ENCODE results near the gene ABHD12B. TPM values are rescaled to one million over a fixed set of nuclear protein-coding genes. Genes with fewer than 3 reads are reported as not detected.
"Not testable (repeated sequence)": the region's sequence is repeated elsewhere in the genome, so short reads cannot be mapped to it uniquely, and the experiment has no call there.

The ABHD12B gene
- total RNA-seq, 1 experiment from 2014 or later: 0.37 TPM

DNA sequence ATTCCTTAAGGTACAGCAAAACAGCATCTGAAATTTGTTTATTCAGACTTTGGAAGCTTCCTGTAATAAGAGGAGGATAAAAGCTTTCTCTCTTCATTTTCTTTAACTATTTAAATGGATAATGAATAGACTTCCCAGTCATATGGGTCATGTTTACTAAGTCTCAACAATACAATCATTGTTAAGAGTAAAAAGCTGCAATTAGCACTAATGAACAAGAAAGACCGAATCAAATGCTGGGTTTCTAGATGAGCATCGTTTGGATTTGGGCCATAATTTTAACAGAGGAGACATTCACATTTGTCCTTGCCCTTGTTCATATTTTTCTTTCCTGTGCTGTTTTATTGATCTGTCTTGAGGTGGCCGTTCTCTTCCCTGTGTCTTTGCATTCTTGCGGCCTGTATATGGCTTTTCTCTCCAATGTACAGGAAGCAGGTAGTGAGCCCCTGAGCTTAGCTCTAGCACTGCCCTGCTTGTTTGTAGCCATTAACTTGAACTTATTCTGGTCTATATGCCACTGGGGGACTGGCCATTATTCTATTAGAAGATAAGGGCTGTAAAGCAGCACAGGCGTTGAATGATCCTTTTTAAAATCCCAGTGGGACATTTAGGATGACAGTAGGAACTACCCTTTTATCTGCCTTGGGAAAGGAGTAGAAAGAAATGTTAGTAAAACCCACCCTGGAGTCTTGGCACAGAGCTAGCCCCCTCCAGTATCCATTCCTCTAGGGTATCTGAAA lies 34.6 kb downstream of the ABHD12B start:
- CTCF ChIA-PET: no interaction called here
- TF ChIP-seq, protein P1, sequence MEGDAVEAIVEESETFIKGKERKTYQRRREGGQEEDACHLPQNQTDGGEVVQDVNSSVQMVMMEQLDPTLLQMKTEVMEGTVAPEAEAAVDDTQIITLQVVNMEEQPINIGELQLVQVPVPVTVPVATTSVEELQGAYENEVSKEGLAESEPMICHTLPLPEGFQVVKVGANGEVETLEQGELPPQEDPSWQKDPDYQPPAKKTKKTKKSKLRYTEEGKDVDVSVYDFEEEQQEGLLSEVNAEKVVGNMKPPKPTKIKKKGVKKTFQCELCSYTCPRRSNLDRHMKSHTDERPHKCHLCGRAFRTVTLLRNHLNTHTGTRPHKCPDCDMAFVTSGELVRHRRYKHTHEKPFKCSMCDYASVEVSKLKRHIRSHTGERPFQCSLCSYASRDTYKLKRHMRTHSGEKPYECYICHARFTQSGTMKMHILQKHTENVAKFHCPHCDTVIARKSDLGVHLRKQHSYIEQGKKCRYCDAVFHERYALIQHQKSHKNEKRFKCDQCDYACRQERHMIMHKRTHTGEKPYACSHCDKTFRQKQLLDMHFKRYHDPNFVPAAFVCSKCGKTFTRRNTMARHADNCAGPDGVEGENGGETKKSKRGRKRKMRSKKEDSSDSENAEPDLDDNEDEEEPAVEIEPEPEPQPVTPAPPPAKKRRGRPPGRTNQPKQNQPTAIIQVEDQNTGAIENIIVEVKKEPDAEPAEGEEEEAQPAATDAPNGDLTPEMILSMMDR (conservative IDR thresholded peaks at IDR 0.05; ENCODE audit: low read depth, low read length): no peak
- TF ChIP-seq EZH2 (IDR thresholded peaks at IDR 0.05; ENCODE audit: borderline replicate concordance, low read depth, low read length, poor library complexity, severe bottlenecking): no peak
- BruUV-seq (replicated peaks): no TSS peak
- intact Hi-C loops (cut with micrococcal nuclease; ENCODE audit: unreplicated experiment): no loop called here
- Histone ChIP-seq H3K36me3 (ENCODE audit: insufficient read depth, low read length, poor library complexity, severe bottlenecking) (no peaks in the 10 kb centered on the region), H3K4me1 (ENCODE audit: insufficient read depth, low read length, poor library complexity, severe bottlenecking) (no peaks in the 10 kb centered on the region), H3K9me3 (ENCODE audit: low read depth, low read length, poor library complexity, severe bottlenecking) (no peaks in the 10 kb centered on the region), H3K27me3 (replicated peaks; ENCODE audit: insufficient read depth, low read depth, low read length, poor library complexity) (no peaks in the 10 kb centered on the region), H3K4me3 (ENCODE audit: low read depth, low read length, poor library complexity, severe bottlenecking) (no peak overlapping the region), H3K27ac (ENCODE audit: low read depth, low read length, poor library complexity, severe bottlenecking) (no peak overlapping the region)
- POLR2A ChIA-PET (ENCODE audit: low non-redundant PET): no interaction called here
- DNase-seq (ENCODE audit: low spot score): peak; percentile 4

DNA sequence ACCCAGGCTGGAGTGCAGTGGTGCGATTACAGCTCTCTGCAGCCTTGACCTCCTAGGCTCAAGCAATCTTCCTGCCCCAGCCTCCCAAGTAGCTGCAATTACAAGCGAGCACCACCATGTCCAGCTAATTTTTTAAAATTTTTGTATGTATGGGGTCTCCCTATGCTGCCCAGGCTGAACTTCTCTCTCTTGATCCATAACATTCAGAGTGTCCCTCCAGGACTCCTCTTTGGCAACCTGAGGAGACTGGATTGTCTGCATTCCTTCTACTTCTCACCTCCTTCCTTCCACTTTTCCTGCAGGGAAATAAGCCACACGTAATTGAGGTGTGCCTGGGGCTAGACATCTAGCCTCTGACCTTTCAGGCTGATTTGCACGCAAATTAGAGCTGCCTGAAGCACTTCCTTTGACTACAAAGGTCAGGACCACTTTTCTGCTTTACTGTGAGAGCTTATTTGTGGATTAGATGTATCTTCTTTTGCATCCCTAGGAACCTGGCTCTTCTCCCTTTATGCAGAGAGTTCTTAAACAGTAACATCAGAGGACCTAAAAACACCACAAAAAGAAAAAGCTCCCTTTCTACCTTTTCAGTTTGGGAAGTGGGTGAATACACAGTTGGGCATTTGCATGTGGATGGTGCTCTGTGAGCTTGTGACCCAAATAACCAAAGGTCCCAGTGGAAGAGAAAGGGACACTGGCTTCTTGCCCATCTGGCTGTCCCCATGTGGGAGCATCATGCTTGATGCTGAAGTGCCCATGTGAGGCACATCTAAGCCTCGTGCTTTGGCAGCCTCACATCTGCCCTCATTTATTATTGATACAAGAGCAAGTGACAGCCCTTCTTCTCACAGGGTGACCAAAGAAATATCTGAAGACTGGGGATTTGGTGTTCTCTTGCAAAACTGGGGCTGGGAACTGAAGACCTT lies 38.9 kb downstream of the ABHD12B start:
- intact Hi-C loops (cut with micrococcal nuclease; ENCODE audit: unreplicated experiment): no loop called here
- no TSS peak for BruUV-seq (replicated peaks)

DNA sequence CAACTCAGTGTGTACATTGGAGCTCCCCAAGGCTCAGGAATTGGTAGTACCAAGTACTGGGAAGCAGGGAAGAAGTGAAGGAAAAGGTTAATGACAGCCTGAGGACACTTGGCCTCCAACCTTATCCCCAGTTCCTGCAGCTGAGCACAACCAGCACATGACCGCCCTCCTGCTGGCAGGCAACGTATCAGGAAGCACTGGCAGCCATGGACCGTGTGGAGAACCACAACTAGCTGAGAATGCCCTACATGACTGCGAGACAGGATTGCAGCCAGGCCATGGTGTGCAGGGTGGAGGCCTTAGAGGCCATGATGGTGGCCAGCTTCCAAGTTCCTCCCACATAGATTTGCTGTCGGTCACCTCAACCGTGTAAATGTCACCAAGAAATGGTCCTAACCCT lies 45.6 kb downstream of the ABHD12B start:
- CTCF ChIA-PET: no interaction called here
- Histone ChIP-seq H3K27ac (ENCODE audit: low read depth, low read length, poor library complexity, severe bottlenecking) (no peak overlapping the region), H3K9me3 (ENCODE audit: low read depth, low read length, poor library complexity, severe bottlenecking) (no peaks in the 10 kb centered on the region), H3K36me3 (ENCODE audit: insufficient read depth, low read length, poor library complexity, severe bottlenecking) (no peaks in the 10 kb centered on the region), H3K4me3 (ENCODE audit: low read depth, low read length, poor library complexity, severe bottlenecking) (no peak overlapping the region), H3K4me1 (ENCODE audit: insufficient read depth, low read length, poor library complexity, severe bottlenecking) (no peaks in the 10 kb centered on the region), H3K27me3 (replicated peaks; ENCODE audit: insufficient read depth, low read depth, low read length, poor library complexity) (no peaks in the 10 kb centered on the region)
- no peak for TF ChIP-seq EZH2 (IDR thresholded peaks at IDR 0.05; ENCODE audit: borderline replicate concordance, low read depth, low read length, poor library complexity, severe bottlenecking)
- TF ChIP-seq, protein P1 (conservative IDR thresholded peaks at IDR 0.05; ENCODE audit: low read depth, low read length): no peak
- intact Hi-C loops (cut with micrococcal nuclease; ENCODE audit: unreplicated experiment): no loop called here
- no TSS peak for BruUV-seq (replicated peaks)
- no peak for DNase-seq (ENCODE audit: low spot score)
- POLR2A ChIA-PET (ENCODE audit: low non-redundant PET): no interaction called here

More for the DNA sequence above, 38.9 kb downstream of the ABHD12B start:
- no peak overlapping the region for H3K4me3 ChIP-seq (ENCODE audit: low read depth, low read length, poor library complexity, severe bottlenecking)
- TF ChIP-seq, protein P1 (conservative IDR thresholded peaks at IDR 0.05; ENCODE audit: low read depth, low read length): no peak
- TF ChIP-seq EZH2 (IDR thresholded peaks at IDR 0.05; ENCODE audit: borderline replicate concordance, low read depth, low read length, poor library complexity, severe bottlenecking): no peak
- no peaks in the 10 kb centered on the region for H3K36me3 ChIP-seq (ENCODE audit: insufficient read depth, low read length, poor library complexity, severe bottlenecking)
- no peak for DNase-seq (ENCODE audit: low spot score)
- H3K27me3 ChIP-seq (replicated peaks; ENCODE audit: insufficient read depth, low read depth, low read length, poor library complexity): no peaks in the 10 kb centered on the region
- H3K4me1 ChIP-seq (ENCODE audit: insufficient read depth, low read length, poor library complexity, severe bottlenecking): no peaks in the 10 kb centered on the region
- CTCF ChIA-PET: no interaction called here
- H3K27ac ChIP-seq (ENCODE audit: low read depth, low read length, poor library complexity, severe bottlenecking): no peak overlapping the region
- POLR2A ChIA-PET (ENCODE audit: low non-redundant PET): no interaction called here
- H3K9me3 ChIP-seq (ENCODE audit: low read depth, low read length, poor library complexity, severe bottlenecking): no peaks in the 10 kb centered on the region

DNA sequence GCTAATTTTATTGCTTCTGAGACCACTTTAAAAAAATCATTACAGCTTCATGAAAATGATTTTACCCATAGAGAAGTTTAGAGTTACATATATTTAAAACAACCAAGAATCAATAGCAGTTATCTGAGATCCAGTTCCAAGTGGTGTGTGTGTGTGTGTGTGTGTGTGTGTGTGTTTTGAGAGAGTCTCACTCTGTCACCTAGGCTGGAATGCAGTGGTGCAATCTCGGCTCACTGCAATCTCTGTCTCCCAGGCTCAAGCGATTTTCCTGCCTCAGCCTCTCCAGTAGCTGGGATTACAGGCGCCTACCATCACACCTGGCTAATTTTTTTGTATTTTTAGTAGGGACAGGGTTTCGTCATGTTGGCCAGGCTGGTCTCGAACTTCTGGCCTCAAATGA lies 47.7 kb downstream of the ABHD12B start:
- DNase-seq (ENCODE audit: low spot score); H3K4me3 ChIP-seq (ENCODE audit: low read depth, low read length, poor library complexity, severe bottlenecking); H3K9me3 ChIP-seq (ENCODE audit: low read depth, low read length, poor library complexity, severe bottlenecking); H3K4me1 ChIP-seq (ENCODE audit: insufficient read depth, low read length, poor library complexity, severe bottlenecking); BruUV-seq (replicated peaks); H3K27me3 ChIP-seq (replicated peaks; ENCODE audit: insufficient read depth, low read depth, low read length, poor library complexity); POLR2A ChIA-PET (ENCODE audit: low non-redundant PET); H3K36me3 ChIP-seq (ENCODE audit: insufficient read depth, low read length, poor library complexity, severe bottlenecking); intact Hi-C loops (cut with micrococcal nuclease; ENCODE audit: unreplicated experiment); H3K27ac ChIP-seq (ENCODE audit: low read depth, low read length, poor library complexity, severe bottlenecking); CTCF ChIA-PET: not testable (repeated sequence)

Measured in A673 (cell line).